K562 (cell line): ENCODE data around the gene SERTAD3. TPM values are rescaled to one million over a fixed set of nuclear protein-coding genes. Genes with fewer than 3 reads are reported as not detected.

Experiments used
- ARID3B ChIP-seq: fragments of 250-450 bp; sonication (Bioruptor Pico); IDR thresholded peaks from 2 replicates; pipeline ENCODE4 v1.4.0; 2020; ENCODE audit warnings: borderline replicate concordance
- E2F8 ChIP-seq: fragments of 450-650 bp; IDR thresholded peaks from 2 replicates; pipeline ENCODE4 v1.7.1; 2018; ENCODE audit warnings: mild to moderate bottlenecking, low read depth; ENCODE audit not compliant: partially characterized antibody
- FOXA3 ChIP-seq, 2 experiments: fragments of 450-650 bp in 1 of 2; sonication (generic) in 1 of 2; formaldehyde crosslinking; IDR thresholded peaks in 1 of 2; conservative IDR thresholded peaks in 1 of 2; 2 replicates each; pipeline versions ENCODE4 v1.4.0 to v1.8.0; 2020 to 2022; ENCODE audit warnings: mild to moderate bottlenecking in 2 of 2, missing genetic modification reagents in 1 of 2
- GABPA ChIP-seq: fragments of 200-800 bp; sonication (Bioruptor generic); conservative IDR thresholded peaks from 2 replicates; pipeline ENCODE4 v1.6.1; 2016; ENCODE audit warnings: low read depth, missing genetic modification characterization, missing compliant biosample characterization
- POU5F1 ChIP-seq: fragments of 150-350 bp; IDR thresholded peaks from 2 replicates; pipeline ENCODE4 v1.6.1; 2014; ENCODE audit warnings: borderline replicate concordance, low read length, low read depth, mild to moderate bottlenecking; ENCODE audit not compliant: partially characterized antibody
- SMAD4 ChIP-seq: fragments of 250-450 bp; sonication (Bioruptor Pico); conservative IDR thresholded peaks from 2 replicates; pipeline ENCODE4 v1.8.0; 2021; ENCODE audit warnings: inconsistent platforms, mild to moderate bottlenecking, moderate library complexity
- TEAD2 ChIP-seq: fragments of 450-650 bp; IDR thresholded peaks from 2 replicates; pipeline ENCODE4 v1.6.1; 2016; ENCODE audit warnings: missing genetic modification characterization, control low read depth, missing compliant biosample characterization
- ZNF274 ChIP-seq: IDR thresholded peaks from 2 replicates; pipeline ENCODE4 v1.6.1; 2011; ENCODE audit warnings: low read depth, mild to moderate bottlenecking, low read length, moderate library complexity, borderline replicate concordance
- ZNF395 ChIP-seq: fragments of 200-800 bp; sonication (Bioruptor generic); IDR thresholded peaks from 2 replicates; pipeline ENCODE4 v1.6.1; 2017; ENCODE audit warnings: missing genetic modification characterization, missing compliant biosample characterization
- polyA plus RNA-seq, 8 experiments: library from polyadenylated mRNA; depleted of rRNA in 4 of 8; stranded (reverse) in 5 of 8; unstranded in 3 of 8; fragments of >200 nt; fragmentation: Nextera tagmentation in 2 of 8; fragmentation: Illumina TruSeq in 1 of 8; extraction: Ambion mirVana in 2 of 8; extraction: Trizol in 1 of 8; gene quantifications; 2 replicates each; pipeline versions ENCODE4 v1.2.1 to v1.2.3, GENCODE V29; 2011 to 2014; ENCODE audit warnings: inconsistent platforms in 1 of 8, missing spikeins in 1 of 8
- total RNA-seq, 7 experiments: library from RNA; depleted of rRNA in 6 of 7; stranded (reverse); fragments of >200 nt in 6 of 7; fragmentation: Illumina TruSeq in 2 of 7; extraction: Trizol in 2 of 7; gene quantifications; 2 replicates each; pipeline versions ENCODE4 v1.2.1 to v1.2.3, GENCODE V29; 2011 to 2021; ENCODE audit warnings: low replicate concordance in 1 of 7

SERTAD3 gene
- total and polyA plus RNA-seq, 9 of the 15 experiments (the other 6 are each of a cell fraction or from before 2014, with no cell fraction given) = 5.4 to 28.9 (median 17.5) TPM

GRCh38 chr19:40433391-40434216 is 10.5 kb downstream of the SERTAD3 start (continued):
- TF ChIP-seq FOXA3 (CRISPR knock-in tag; conservative IDR thresholded peaks at IDR 0.05 in 1 of 2, IDR thresholded peaks at IDR 0.05 in 1 of 2) (no peak), POU5F1 (no peak), ZNF274 (no peak), SMAD4 (peak; percentile 82), TEAD2 (tag) (peak; percentile 43; the same call in 1 of the 2 replicates), ARID3B (no peak), GABPA (peak; percentile 52), ZNF395 (CRISPR knock-in tag) (no peak), E2F8 (peak; percentile 17)
